SK-N-SH (cell line): Measurements from ENCODE around the gene CADPS2. TPM values are rescaled to one million over a fixed set of nuclear protein-coding genes. Genes with fewer than 3 reads are reported as not detected.

Source experiments
- CTCF ChIA-PET: fragments of 300-600, 350-600 bp; formaldehyde crosslinking; extraction: SDS; loops from one replicate; lab custom pipeline; 2021; lab: Yijun Ruan, JAX
- POLR2A ChIA-PET: fragments of 350-600 bp; sonication (Branson Sonifier 250); formaldehyde crosslinking; extraction: SDS; loops from one replicate; lab custom pipeline; 2020; ENCODE audit warnings: antibody characterized with exemption, inconsistent platforms; lab: Yijun Ruan, JAX
- DNase-seq: peaks from one replicate; pipeline ENCODE4 v3.0.0; 2012
- H2AFZ ChIP-seq: fragments of 200-600 bp; sonication (generic); 2 replicates; pipeline ENCODE4 v1.8.1; 2016; ENCODE audit warnings: antibody characterized with exemption, mild to moderate bottlenecking, low read depth
- H3F3A ChIP-seq: fragments of 200-600 bp; sonication (generic); replicated peaks from 2 replicates; pipeline ENCODE3; 2016; ENCODE audit warnings: antibody characterized with exemption, mild to moderate bottlenecking; ENCODE audit not compliant: insufficient read depth
- H3K27ac ChIP-seq, 2 experiments: fragments of 200-500 bp in 1 of 2; fragments of 200-600 bp in 1 of 2; sonication (Bioruptor generic) in 1 of 2; sonication (generic), shearing (Covaris generic) in 1 of 2; 2 replicates each; pipeline versions ENCODE4 v1.5.1 to v1.6.1; 2014 to 2016; ENCODE audit warnings: low read depth in 2 of 2, inconsistent platforms in 1 of 2, low read length in 1 of 2, mild to moderate bottlenecking in 1 of 2, mixed read lengths in 1 of 2
- H3K27me3 ChIP-seq: fragments of 200-600 bp; sonication (generic), shearing (Covaris generic); 2 replicates; pipeline ENCODE4 v1.6.1; 2016; ENCODE audit warnings: mixed run types; ENCODE audit not compliant: insufficient read depth
- H3K36me3 ChIP-seq, 2 experiments: fragments of 200-500 bp in 1 of 2; fragments of 200-600 bp in 1 of 2; sonication (Bioruptor generic) in 1 of 2; sonication (generic) in 1 of 2; replicated peaks in 1 of 2; 2 replicates each; pipeline versions ENCODE3 to v1.5.1; 2014 to 2016; ENCODE audit warnings: low read length in 1 of 2, mild to moderate bottlenecking in 1 of 2; ENCODE audit not compliant: insufficient read depth in 2 of 2, control insufficient read depth in 1 of 2
- H3K4me1 ChIP-seq, 2 experiments: fragments of 200-500 bp in 1 of 2; fragments of 200-600 bp in 1 of 2; sonication (Bioruptor generic) in 1 of 2; sonication (generic), shearing (Covaris generic) in 1 of 2; 2 replicates each; pipeline versions ENCODE4 v1.5.1 to v1.6.1; 2014 to 2016; ENCODE audit warnings: low read depth in 1 of 2, low read length in 1 of 2, mixed run types in 1 of 2; ENCODE audit not compliant: insufficient read depth in 2 of 2, control insufficient read depth in 1 of 2
- H3K4me2 ChIP-seq: fragments of 200-600 bp; sonication (generic), shearing (Covaris generic); 2 replicates; pipeline ENCODE4 v1.6.1; 2017; ENCODE audit warnings: mixed run types
- H3K4me3 ChIP-seq, 2 experiments: fragments of 200-500 bp in 1 of 2; fragments of 200-600 bp in 1 of 2; sonication (Bioruptor generic) in 1 of 2; sonication (generic), shearing (Covaris generic) in 1 of 2; 2 replicates each; pipeline versions ENCODE4 v1.5.1 to v1.8.1; 2014 to 2016; ENCODE audit warnings: low read depth in 2 of 2, inconsistent platforms in 1 of 2, low read length in 1 of 2, mild to moderate bottlenecking in 1 of 2, mixed read lengths in 1 of 2, moderate library complexity in 1 of 2
- H3K79me2 ChIP-seq: fragments of 200-600 bp; sonication (generic); 2 replicates; pipeline ENCODE4 v1.8.1; 2017; ENCODE audit warnings: mild to moderate bottlenecking; ENCODE audit not compliant: insufficient read depth
- H3K9ac ChIP-seq: fragments of 200-600 bp; sonication (generic); 2 replicates; pipeline ENCODE4 v1.6.1; 2017; ENCODE audit warnings: mixed run types
- H3K9me2 ChIP-seq: fragments of 200-600 bp; sonication (generic); 2 replicates; pipeline ENCODE4 v1.6.1; 2017; ENCODE audit warnings: mixed run types
- H3K9me3 ChIP-seq: fragments of 200-600 bp; sonication (generic); 2 replicates; pipeline ENCODE4 v1.6.1; 2017; ENCODE audit warnings: mixed run types, mild to moderate bottlenecking, moderate library complexity
- H4K20me1 ChIP-seq: fragments of 200-600 bp; sonication (generic); 2 replicates; pipeline ENCODE4 v1.6.1; 2017; ENCODE audit warnings: mild to moderate bottlenecking, mixed run types; ENCODE audit not compliant: insufficient read depth
- EP300 ChIP-seq, 2 experiments: IDR thresholded peaks; 2 replicates each; pipeline versions ENCODE4 v1.4.0 to v1.6.1; 2012; ENCODE audit warnings: borderline replicate concordance in 1 of 2, low read depth in 1 of 2, low read length in 1 of 2
- EZH2phosphoT487 ChIP-seq: fragments of 200-600 bp; sonication (generic); IDR thresholded peaks from 2 replicates; pipeline ENCODE4 v1.6.1; 2017; ENCODE audit warnings: low read depth, mixed run types, mild to moderate bottlenecking, antibody characterized with exemption, moderate library complexity, borderline replicate concordance
- FOSL2 ChIP-seq: IDR thresholded peaks from 2 replicates; pipeline ENCODE4 v1.4.0; 2012; ENCODE audit warnings: low read depth, mild to moderate bottlenecking, moderate library complexity, borderline replicate concordance
- FOXM1 ChIP-seq: IDR thresholded peaks from 2 replicates; pipeline ENCODE4 v1.4.0; 2012; ENCODE audit warnings: low read depth, mild to moderate bottlenecking
- GABPA ChIP-seq: IDR thresholded peaks from 2 replicates; pipeline ENCODE4 v1.4.0; 2012; ENCODE audit warnings: low read depth, mild to moderate bottlenecking
- GATA2 ChIP-seq: sonication (generic); formaldehyde crosslinking; IDR thresholded peaks from 2 replicates; pipeline ENCODE4 v1.5.0; 2020; ENCODE audit warnings: mild to moderate bottlenecking, missing genetic modification reagents
- RFX5 ChIP-seq: IDR thresholded peaks from 2 replicates; pipeline ENCODE4 v1.6.1; 2012; ENCODE audit warnings: mild to moderate bottlenecking, improper control_type of control experiment, low read length
- YY1 ChIP-seq: IDR thresholded peaks from 2 replicates; pipeline ENCODE4 v1.4.0; 2012; ENCODE audit warnings: low read depth, mild to moderate bottlenecking
- WGBS: methylation state at CpG from one replicate; pipeline ENCODE4 v1.1.6; 2017; ENCODE audit warnings: low lambda C conversion rate; 5-methylcytosine and 5-hydroxymethylcytosine counted together
- polyA plus RNA-seq, 3 experiments: library from polyadenylated mRNA; depleted of rRNA; stranded (reverse); fragments of >200 nt; gene quantifications; 2 replicates each; pipeline ENCODE4 v1.2.3, GENCODE V29; 2012
- TF ChIP-seq, protein P1 (sequence below): fragments of 150-350 bp; IDR thresholded peaks from 2 replicates; pipeline ENCODE4 v1.6.1; 2016; ENCODE audit warnings: mild to moderate bottlenecking, low read depth, low read length
- TF ChIP-seq, protein P2 (sequence below): IDR thresholded peaks from 2 replicates; pipeline ENCODE4 v1.6.1; 2012; ENCODE audit warnings: mild to moderate bottlenecking, low read depth, low read length, moderate library complexity

CADPS2 gene
- polyA plus RNA-seq, 1 of the 3 experiments (the other 2 are of a cell fraction), result 0.05 TPM

DNA sequence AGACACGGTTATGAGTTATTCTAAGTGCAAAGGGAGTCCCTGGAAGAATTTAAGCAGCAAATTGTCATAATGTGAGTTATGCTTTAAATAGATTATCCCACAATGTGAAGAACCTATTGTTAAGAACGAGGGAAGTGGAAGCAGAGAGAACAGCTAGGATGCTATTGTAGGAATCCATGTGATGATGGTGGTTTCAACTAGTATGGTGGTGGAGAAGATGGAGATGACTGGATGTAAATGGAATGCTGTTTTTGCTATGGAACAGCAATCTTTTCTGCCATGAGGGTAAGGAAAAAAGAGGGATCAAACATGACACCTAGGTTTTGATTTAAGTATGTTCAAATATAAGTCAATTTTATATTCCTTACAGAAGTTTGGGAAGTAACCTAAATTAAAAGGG lies 378.7 kb downstream of the CADPS2 start:
- Histone ChIP-seq H4K20me1 (no peaks in the 10 kb centered on the region), H3K4me2 (no peak overlapping the region), H3K27ac (no peak overlapping the region), H3K9me3 (no peaks in the 10 kb centered on the region), H3F3A (no peaks in the 10 kb centered on the region), H3K9ac (no peak overlapping the region), H3K9me2 (no peaks in the 10 kb centered on the region), H3K36me3 (no peaks in the 10 kb centered on the region), H3K27me3 (no peaks in the 10 kb centered on the region), H3K4me3 (no peak overlapping the region), H2AFZ (no peak overlapping the region), H3K4me1 (no peaks in the 10 kb centered on the region), H3K79me2 (no peaks in the 10 kb centered on the region)
- DNase-seq, result no peak
- TF ChIP-seq EZH2phosphoT487 (no peak), EP300 (IDR thresholded peaks at IDR 0.05; ENCODE audit: borderline replicate concordance in 1 of 2, low read depth in 1 of 2, low read length in 1 of 2) (no peak), FOXM1 (no peak), GATA2 (CRISPR knock-in tag) (no peak)
- CTCF ChIA-PET, result interaction anchor here (0.6 kb wide), 1 partner anchor 21 kb away, joined by 4 read pairs; no protein-coding TSS in a partner anchor
- POLR2A ChIA-PET, result no interaction called here
- WGBS, result 1% methylated on average over 2 of the region's 2 CpGs

DNA sequence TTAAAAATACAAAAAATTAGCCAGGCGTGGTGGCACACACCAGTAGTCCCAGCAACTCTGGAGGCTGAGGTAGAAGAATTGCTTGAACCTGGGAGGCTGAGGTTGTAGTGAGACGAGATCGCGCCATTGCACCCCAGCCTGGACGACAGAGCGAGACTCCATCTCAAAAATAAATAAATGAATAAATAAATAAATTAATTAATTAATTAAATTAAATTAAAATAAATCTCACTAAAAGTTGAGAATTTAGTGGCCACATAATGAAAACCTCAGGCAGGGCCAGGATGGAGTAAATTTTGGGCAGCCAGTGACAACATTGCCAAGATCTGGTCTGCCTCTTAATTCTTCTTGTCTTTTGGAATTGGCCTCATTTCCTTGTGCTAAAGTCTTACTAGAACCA lies 394.3 kb downstream of the CADPS2 start:
- Histone ChIP-seq H3K4me3 (no peak overlapping the region), H3K9me3 (no peaks in the 10 kb centered on the region), H3K4me1 (no peaks in the 10 kb centered on the region), H3K4me2 (no peak overlapping the region), H4K20me1 (no peaks in the 10 kb centered on the region), H3K9ac (no peak overlapping the region), H3K9me2 (no peaks in the 10 kb centered on the region), H3K27me3 (no peaks in the 10 kb centered on the region), H3K36me3 (no peaks in the 10 kb centered on the region), H3F3A (no peaks in the 10 kb centered on the region), H2AFZ (no peak overlapping the region), H3K27ac (no peak overlapping the region), H3K79me2 (no peaks in the 10 kb centered on the region)
- WGBS, result 57% methylated on average over 6 of the region's 6 CpGs
- POLR2A ChIA-PET, result no interaction called here
- no peak for DNase-seq
- CTCF ChIA-PET, result interaction anchor here (1.0 kb wide), 1 partner anchor 13 kb away, joined by 3 read pairs; no protein-coding TSS in a partner anchor
- TF ChIP-seq, protein P1, sequence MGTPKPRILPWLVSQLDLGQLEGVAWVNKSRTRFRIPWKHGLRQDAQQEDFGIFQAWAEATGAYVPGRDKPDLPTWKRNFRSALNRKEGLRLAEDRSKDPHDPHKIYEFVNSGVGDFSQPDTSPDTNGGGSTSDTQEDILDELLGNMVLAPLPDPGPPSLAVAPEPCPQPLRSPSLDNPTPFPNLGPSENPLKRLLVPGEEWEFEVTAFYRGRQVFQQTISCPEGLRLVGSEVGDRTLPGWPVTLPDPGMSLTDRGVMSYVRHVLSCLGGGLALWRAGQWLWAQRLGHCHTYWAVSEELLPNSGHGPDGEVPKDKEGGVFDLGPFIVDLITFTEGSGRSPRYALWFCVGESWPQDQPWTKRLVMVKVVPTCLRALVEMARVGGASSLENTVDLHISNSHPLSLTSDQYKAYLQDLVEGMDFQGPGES, result no peak
- no peak for TF ChIP-seq FOSL2
- TF ChIP-seq GABPA, result no peak
- TF ChIP-seq RFX5, result no peak
- TF ChIP-seq, protein P2, sequence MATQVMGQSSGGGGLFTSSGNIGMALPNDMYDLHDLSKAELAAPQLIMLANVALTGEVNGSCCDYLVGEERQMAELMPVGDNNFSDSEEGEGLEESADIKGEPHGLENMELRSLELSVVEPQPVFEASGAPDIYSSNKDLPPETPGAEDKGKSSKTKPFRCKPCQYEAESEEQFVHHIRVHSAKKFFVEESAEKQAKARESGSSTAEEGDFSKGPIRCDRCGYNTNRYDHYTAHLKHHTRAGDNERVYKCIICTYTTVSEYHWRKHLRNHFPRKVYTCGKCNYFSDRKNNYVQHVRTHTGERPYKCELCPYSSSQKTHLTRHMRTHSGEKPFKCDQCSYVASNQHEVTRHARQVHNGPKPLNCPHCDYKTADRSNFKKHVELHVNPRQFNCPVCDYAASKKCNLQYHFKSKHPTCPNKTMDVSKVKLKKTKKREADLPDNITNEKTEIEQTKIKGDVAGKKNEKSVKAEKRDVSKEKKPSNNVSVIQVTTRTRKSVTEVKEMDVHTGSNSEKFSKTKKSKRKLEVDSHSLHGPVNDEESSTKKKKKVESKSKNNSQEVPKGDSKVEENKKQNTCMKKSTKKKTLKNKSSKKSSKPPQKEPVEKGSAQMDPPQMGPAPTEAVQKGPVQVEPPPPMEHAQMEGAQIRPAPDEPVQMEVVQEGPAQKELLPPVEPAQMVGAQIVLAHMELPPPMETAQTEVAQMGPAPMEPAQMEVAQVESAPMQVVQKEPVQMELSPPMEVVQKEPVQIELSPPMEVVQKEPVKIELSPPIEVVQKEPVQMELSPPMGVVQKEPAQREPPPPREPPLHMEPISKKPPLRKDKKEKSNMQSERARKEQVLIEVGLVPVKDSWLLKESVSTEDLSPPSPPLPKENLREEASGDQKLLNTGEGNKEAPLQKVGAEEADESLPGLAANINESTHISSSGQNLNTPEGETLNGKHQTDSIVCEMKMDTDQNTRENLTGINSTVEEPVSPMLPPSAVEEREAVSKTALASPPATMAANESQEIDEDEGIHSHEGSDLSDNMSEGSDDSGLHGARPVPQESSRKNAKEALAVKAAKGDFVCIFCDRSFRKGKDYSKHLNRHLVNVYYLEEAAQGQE, result no peak
- TF ChIP-seq YY1, result no peak
